ENCODE data around the gene ZNF750. TPM values are rescaled to one million over a fixed set of nuclear protein-coding genes. Genes with fewer than 3 reads are reported as not detected.

ZNF750 gene
- total RNA-seq, 1 donor from 2014 or later = 4.7 TPM

GRCh38 chr17:82844796-82845162, 5.0 kb upstream of the ZNF750 start:
- Histone ChIP-seq H3K4me3 (peak overlapping the region; percentile 56), H3K9me3 (no peaks in the 10 kb centered on the region), H3K27ac (peak overlapping the region; percentile 69), H3K27me3 (ENCODE audit: low read depth) (no peaks in the 10 kb centered on the region), H3K36me3 (no peaks in the 10 kb centered on the region), H3K4me1 (peaks cover 24% of the 10 kb centered on the region)
- intact Hi-C loops (cut with DNase I) = no loop called here
- ATAC-seq (no peak), DNase-seq (no peak)
- no peak for TF ChIP-seq CTCF (IDR thresholded peaks at IDR 0.05)

GRCh38 chr17:82843904-82844680, 4.3 kb upstream of the ZNF750 start:
- no peaks in the 10 kb centered on the region for H3K36me3 ChIP-seq
- no peak for TF ChIP-seq CTCF (IDR thresholded peaks at IDR 0.05)
- H3K27me3 ChIP-seq (ENCODE audit: low read depth) = no peaks in the 10 kb centered on the region
- no peak overlapping the region for H3K4me3 ChIP-seq
- H3K4me1 ChIP-seq = peaks cover 18% of the 10 kb centered on the region
- no peaks in the 10 kb centered on the region for H3K9me3 ChIP-seq
- peak overlapping the region; percentile 69 for H3K27ac ChIP-seq
- intact Hi-C loops (cut with DNase I) = no loop called here
- DNase-seq = no peak
- no peak for ATAC-seq

- intact Hi-C loops (cut with DNase I) = no loop called here
- Histone ChIP-seq H3K27ac (no peak overlapping the region), H3K36me3 (no peaks in the 10 kb centered on the region), H3K4me3 (no peak overlapping the region), H3K27me3 (ENCODE audit: low read depth) (no peaks in the 10 kb centered on the region), H3K4me1 (peaks cover 22% of the 10 kb centered on the region), H3K9me3 (no peaks in the 10 kb centered on the region)
- no peak for TF ChIP-seq CTCF (IDR thresholded peaks at IDR 0.05)
- DNase-seq (no peak), ATAC-seq (no peak)
These were observed 2.2 kb upstream of the ZNF750 start for GRCh38 chr17:82841921-82842596.

GRCh38 chr17:82840431-82840831, 609 bp upstream of the ZNF750 start:
- H3K4me1 ChIP-seq = peaks cover 20% of the 10 kb centered on the region
- no peak overlapping the region for H3K4me3 ChIP-seq
- H3K27me3 ChIP-seq (ENCODE audit: low read depth) = no peaks in the 10 kb centered on the region
- intact Hi-C loops (cut with DNase I) = no loop called here
- no peak for ATAC-seq
- no peaks in the 10 kb centered on the region for H3K36me3 ChIP-seq
- H3K9me3 ChIP-seq = no peaks in the 10 kb centered on the region
- DNase-seq = no peak
- TF ChIP-seq CTCF (IDR thresholded peaks at IDR 0.05) = no peak
- no peak overlapping the region for H3K27ac ChIP-seq

GRCh38 chr17:82838386-82839063, 1.3 kb downstream of the ZNF750 start:
- H3K27ac ChIP-seq = peak overlapping the region; percentile 85
- intact Hi-C loops (cut with DNase I) = no loop called here
- no peaks in the 10 kb centered on the region for H3K9me3 ChIP-seq
- H3K36me3 ChIP-seq = peaks cover 7% of the 10 kb centered on the region
- H3K4me1 ChIP-seq = peaks cover 20% of the 10 kb centered on the region
- no peaks in the 10 kb centered on the region for H3K27me3 ChIP-seq (ENCODE audit: low read depth)
- TF ChIP-seq CTCF (IDR thresholded peaks at IDR 0.05) = no peak
- ATAC-seq = peak; percentile 89 to 90
- H3K4me3 ChIP-seq = peak overlapping the region; percentile 42
- DNase-seq = peak; percentile 90
